Duodenal mucosa (tissue), 2 donors: ENCODE data around the gene CDK15.
"Not testable (repeated sequence)": the region's sequence is repeated elsewhere in the genome, so short reads cannot be mapped to it uniquely, and the experiment has no call there.

Experiments
- H3K27ac ChIP-seq: one replicate; pipeline ENCODE4 v1.7.0; 2013; ENCODE audit warnings: low read depth, low read length
- H3K27me3 ChIP-seq, 2 donors: one replicate each; pipeline ENCODE4 v1.7.0; 2013; ENCODE audit warnings: low read length in 2 of 2, control low read depth in 1 of 2; ENCODE audit not compliant: insufficient read depth in 2 of 2, control insufficient read depth in 1 of 2
- H3K36me3 ChIP-seq, 2 donors: one replicate each; pipeline ENCODE4 v1.7.0; 2013; ENCODE audit warnings: low read length in 2 of 2, control low read depth in 1 of 2; ENCODE audit not compliant: insufficient read depth in 2 of 2, control insufficient read depth in 1 of 2
- H3K4me1 ChIP-seq, 2 donors: one replicate each; pipeline ENCODE4 v1.7.0; 2013; ENCODE audit warnings: low read length in 2 of 2, control low read depth in 1 of 2; ENCODE audit not compliant: insufficient read depth in 2 of 2, control insufficient read depth in 1 of 2
- H3K4me3 ChIP-seq, 2 donors: one replicate each; pipeline ENCODE4 v1.7.0; 2013; ENCODE audit warnings: low read length in 2 of 2, low read depth in 1 of 2
- H3K9ac ChIP-seq, 2 donors: one replicate each; pipeline ENCODE4 v1.7.0; 2013; ENCODE audit warnings: low read length in 2 of 2, low read depth in 1 of 2
- H3K9me3 ChIP-seq, 2 donors: one replicate each; pipeline ENCODE4 v1.7.0; 2013; ENCODE audit warnings: low read length in 2 of 2, control low read depth in 1 of 2; ENCODE audit not compliant: control insufficient read depth in 1 of 2

CDK15 gene

GRCh38 chr2:201842131-201842860, 36.0 kb downstream of the CDK15 start:
- Histone ChIP-seq H3K4me1 (no peaks in the 10 kb centered on the region), H3K36me3 (no peaks in the 10 kb centered on the region), H3K27ac (no peak overlapping the region), H3K27me3 (no peaks in the 10 kb centered on the region), H3K4me3 (no peak overlapping the region), H3K9me3 (no peaks in the 10 kb centered on the region), H3K9ac (no peak overlapping the region)

DNA sequence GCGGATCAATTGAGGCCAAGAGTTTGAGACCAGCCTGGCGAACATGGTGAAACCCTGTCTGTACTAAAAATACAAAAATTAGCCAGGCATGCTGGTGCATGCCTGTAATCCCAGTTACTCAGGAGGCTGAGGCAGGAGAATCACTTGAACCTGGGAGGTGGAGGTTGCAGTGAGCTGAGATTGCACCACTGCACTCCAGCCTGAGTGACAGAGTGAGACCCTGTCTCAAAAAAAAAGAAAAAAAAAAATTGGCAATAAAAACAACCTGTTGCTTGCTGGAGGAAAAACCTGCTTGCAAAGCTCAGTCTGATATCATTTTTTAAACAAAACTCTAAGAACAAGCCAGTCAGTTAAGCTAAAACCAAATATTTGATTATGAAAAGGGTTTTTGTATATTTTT, 38.6 kb downstream of the CDK15 start:
- H3K9me3 ChIP-seq, H3K9ac ChIP-seq, H3K4me3 ChIP-seq, H3K4me1 ChIP-seq, H3K27ac ChIP-seq, H3K36me3 ChIP-seq, H3K27me3 ChIP-seq: not testable (repeated sequence)

- Histone ChIP-seq H3K4me3 (no peak overlapping the region), H3K4me1 (no peaks in the 10 kb centered on the region), H3K9ac (no peak overlapping the region), H3K36me3 (no peaks in the 10 kb centered on the region), H3K27me3 (no peaks in the 10 kb centered on the region), H3K9me3 (no peaks in the 10 kb centered on the region), H3K27ac (no peak overlapping the region)
Measured at GRCh38 chr2:201847481-201847880, 41.1 kb downstream of the CDK15 start.

GRCh38 chr2:201852462-201852861, 46.1 kb downstream of the CDK15 start:
- Histone ChIP-seq H3K4me1 (no peaks in the 10 kb centered on the region), H3K4me3 (no peak overlapping the region), H3K27ac (no peak overlapping the region), H3K36me3 (no peaks in the 10 kb centered on the region), H3K9ac (no peak overlapping the region), H3K9me3 (no peaks in the 10 kb centered on the region), H3K27me3 (no peaks in the 10 kb centered on the region)

DNA sequence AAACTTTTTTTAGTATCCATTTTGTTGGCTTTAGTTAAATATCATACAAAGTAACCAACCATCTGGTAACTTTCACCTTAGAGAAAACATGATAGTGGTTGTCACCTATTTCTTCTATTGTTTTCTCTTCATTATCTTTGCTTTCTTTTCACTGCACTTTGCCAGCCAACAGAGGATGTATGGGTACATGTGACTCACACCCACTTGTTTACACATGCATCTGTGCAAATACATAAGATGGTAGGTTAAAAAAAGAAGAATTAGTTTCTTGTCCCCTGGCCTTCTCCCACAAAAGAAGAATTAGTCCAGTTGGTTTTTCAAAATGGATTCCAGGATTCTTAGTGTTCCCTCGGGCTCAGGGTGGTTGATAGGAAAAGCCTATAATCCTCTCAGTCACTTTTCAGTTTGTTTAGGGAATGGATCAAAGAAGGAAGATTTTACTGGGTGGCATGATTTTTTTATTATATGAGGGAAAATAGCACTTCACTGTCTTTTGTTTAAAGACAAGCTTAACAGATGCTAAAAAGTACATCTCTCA, 46.6 kb downstream of the CDK15 start:
- Histone ChIP-seq H3K4me1 (no peaks in the 10 kb centered on the region), H3K4me3 (no peak overlapping the region), H3K9ac (no peak overlapping the region), H3K27ac (no peak overlapping the region), H3K36me3 (no peaks in the 10 kb centered on the region), H3K27me3 (no peaks in the 10 kb centered on the region), H3K9me3 (no peaks in the 10 kb centered on the region)

GRCh38 chr2:201854221-201854801, 48.0 kb downstream of the CDK15 start:
- H3K9ac ChIP-seq, result no peak overlapping the region
- no peak overlapping the region for H3K27ac ChIP-seq
- H3K36me3 ChIP-seq, result no peaks in the 10 kb centered on the region
- no peaks in the 10 kb centered on the region for H3K9me3 ChIP-seq
- H3K4me1 ChIP-seq, result no peaks in the 10 kb centered on the region
- no peaks in the 10 kb centered on the region for H3K27me3 ChIP-seq
- H3K4me3 ChIP-seq, result no peak overlapping the region

DNA sequence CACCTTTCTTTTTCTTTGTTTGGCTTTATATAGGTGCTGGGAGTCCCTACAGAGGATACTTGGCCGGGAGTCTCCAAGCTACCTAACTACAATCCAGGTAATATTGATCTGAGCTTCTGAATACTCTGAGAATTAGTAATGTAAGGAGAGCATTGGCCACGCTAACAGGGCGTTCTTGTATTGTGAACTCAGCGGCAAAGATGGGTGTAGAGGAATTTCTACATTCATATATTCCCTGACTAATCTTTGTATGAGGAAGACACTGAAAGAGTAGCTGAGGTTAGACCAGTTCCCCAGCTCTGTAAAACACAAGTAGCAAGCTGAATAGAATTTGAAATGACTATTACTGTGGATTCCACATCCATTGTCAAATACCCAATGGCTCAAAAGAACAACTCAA, 48.5 kb downstream of the CDK15 start:
- H3K4me3 ChIP-seq, result no peak overlapping the region
- no peaks in the 10 kb centered on the region for H3K4me1 ChIP-seq
- H3K9ac ChIP-seq, result no peak overlapping the region
- no peaks in the 10 kb centered on the region for H3K9me3 ChIP-seq
- H3K36me3 ChIP-seq, result no peaks in the 10 kb centered on the region
- no peaks in the 10 kb centered on the region for H3K27me3 ChIP-seq
- no peak overlapping the region for H3K27ac ChIP-seq

- no peaks in the 10 kb centered on the region for H3K4me1 ChIP-seq
- H3K9ac ChIP-seq, result no peak overlapping the region
- no peaks in the 10 kb centered on the region for H3K36me3 ChIP-seq
- H3K4me3 ChIP-seq, result no peak overlapping the region
- H3K27ac ChIP-seq, result no peak overlapping the region
- no peaks in the 10 kb centered on the region for H3K27me3 ChIP-seq
- no peaks in the 10 kb centered on the region for H3K9me3 ChIP-seq
Measured at GRCh38 chr2:201855356-201855755, 49.0 kb downstream of the CDK15 start.

- no peaks in the 10 kb centered on the region for H3K36me3 ChIP-seq
- H3K4me1 ChIP-seq, result peaks cover 0 to 6% of the 10 kb centered on the region in 2 donors
- H3K27me3 ChIP-seq, result no peaks in the 10 kb centered on the region
- no peak overlapping the region for H3K9ac ChIP-seq
- H3K27ac ChIP-seq, result no peak overlapping the region
- H3K9me3 ChIP-seq, result no peaks in the 10 kb centered on the region
- H3K4me3 ChIP-seq, result no peak overlapping the region
Measured at GRCh38 chr2:201857326-201857725, 51.0 kb downstream of the CDK15 start.

GRCh38 chr2:201858281-201859184, 52.2 kb downstream of the CDK15 start:
- H3K27ac ChIP-seq, result no peak overlapping the region
- no peaks in the 10 kb centered on the region for H3K27me3 ChIP-seq
- H3K36me3 ChIP-seq, result no peaks in the 10 kb centered on the region
- no peak overlapping the region for H3K9ac ChIP-seq
- H3K4me3 ChIP-seq, result no peak overlapping the region
- peaks cover 0 to 6% of the 10 kb centered on the region in 2 donors for H3K4me1 ChIP-seq
- no peaks in the 10 kb centered on the region for H3K9me3 ChIP-seq
